Muscle layer of colon (tissue), 2 donors: ENCODE measurements around the gene VAMP3.

ENCODE experiments used
- H3K27ac ChIP-seq: one replicate; pipeline ENCODE4 v1.7.0; 2013; ENCODE audit warnings: low read depth, mild to moderate bottlenecking, low read length, moderate library complexity
- H3K27me3 ChIP-seq, 2 donors: one replicate each; pipeline ENCODE4 v1.7.0; 2013; ENCODE audit warnings: low read length in 2 of 2, mild to moderate bottlenecking in 2 of 2; ENCODE audit not compliant: insufficient read depth in 2 of 2, control insufficient read depth in 1 of 2
- H3K36me3 ChIP-seq: one replicate; pipeline ENCODE4 v1.7.0; 2013; ENCODE audit warnings: mild to moderate bottlenecking, low read length; ENCODE audit not compliant: insufficient read depth
- H3K4me1 ChIP-seq: one replicate; pipeline ENCODE4 v1.7.0; 2013; ENCODE audit warnings: mild to moderate bottlenecking, low read length; ENCODE audit not compliant: insufficient read depth
- H3K4me3 ChIP-seq, 2 donors: one replicate each; pipeline ENCODE4 v1.7.0; 2013; ENCODE audit warnings: low read length in 2 of 2, low read depth in 1 of 2, mild to moderate bottlenecking in 1 of 2, moderate library complexity in 1 of 2
- H3K9ac ChIP-seq: one replicate; pipeline ENCODE4 v1.7.0; 2013; ENCODE audit warnings: low read length
- H3K9me3 ChIP-seq: one replicate; pipeline ENCODE4 v1.7.0; 2013; ENCODE audit warnings: mild to moderate bottlenecking, low read length
- donor health status: abdominal sarcoma.
- donor health status: Adenocarcinoma of cecum.

Gene VAMP3

DNA sequence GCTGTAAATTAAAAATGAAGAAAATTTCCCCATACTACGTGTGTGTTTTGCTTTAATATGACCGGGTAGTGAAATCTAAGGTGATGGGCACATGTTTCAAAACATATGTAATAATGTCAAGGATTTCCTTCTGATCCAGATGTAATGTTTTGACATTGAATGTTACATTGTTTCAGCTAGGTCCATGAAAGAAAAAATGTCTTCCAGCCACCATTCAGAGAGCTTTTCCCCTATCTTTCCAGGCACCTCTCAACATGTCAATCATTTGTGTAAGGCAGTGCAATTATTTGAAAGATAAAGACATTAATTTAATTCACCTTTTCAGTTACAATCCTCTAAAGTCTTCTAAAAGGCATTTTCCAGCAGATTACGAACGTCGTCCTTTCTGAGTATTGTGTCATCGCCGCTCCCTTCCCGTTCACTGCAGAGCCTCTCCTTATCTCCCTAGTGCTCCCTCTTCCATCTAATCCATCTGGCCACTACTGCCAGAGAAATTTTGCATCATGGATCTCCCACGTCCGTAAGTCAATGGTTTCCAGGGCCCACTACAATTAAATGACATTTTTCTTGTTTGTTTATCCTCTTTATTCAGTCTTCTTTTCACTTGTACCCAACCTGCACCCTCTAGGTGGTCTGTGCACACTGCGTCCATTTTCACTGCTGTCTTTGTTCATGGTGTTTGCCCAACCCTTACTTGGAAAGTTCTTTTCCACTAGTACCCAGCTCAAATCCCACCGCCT is 1.3 kb upstream of the VAMP3 start:
- no peak overlapping the region for H3K4me3 ChIP-seq
- no peaks in the 10 kb centered on the region for H3K9me3 ChIP-seq
- no peaks in the 10 kb centered on the region for H3K27me3 ChIP-seq
- H3K36me3 ChIP-seq: peaks cover 19% of the 10 kb centered on the region
- H3K9ac ChIP-seq: no peak overlapping the region
- H3K27ac ChIP-seq: no peak overlapping the region
- H3K4me1 ChIP-seq: peaks cover 11% of the 10 kb centered on the region

DNA sequence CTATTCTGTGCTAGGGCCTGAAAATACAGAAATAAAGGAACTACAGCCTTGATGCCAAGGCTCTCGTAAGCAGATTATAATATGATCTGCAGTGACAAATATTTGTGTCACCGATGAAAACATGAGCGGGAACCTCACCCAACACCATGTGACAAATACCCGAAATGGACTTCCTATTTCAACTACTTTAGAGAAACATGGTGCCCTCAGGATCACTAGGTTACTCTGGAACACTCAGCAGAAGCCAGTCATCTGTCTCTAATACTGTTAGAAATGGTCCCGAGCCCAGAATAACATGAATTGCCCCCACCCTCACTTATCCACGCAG is 463 bp upstream of the VAMP3 start:
- Histone ChIP-seq H3K4me1 (peaks cover 11% of the 10 kb centered on the region), H3K27ac (peak overlapping the region; percentile 59), H3K4me3 (peak overlapping the region; percentile 34 to 92), H3K27me3 (no peaks in the 10 kb centered on the region), H3K9ac (no peak overlapping the region), H3K36me3 (peaks cover 21% of the 10 kb centered on the region), H3K9me3 (no peaks in the 10 kb centered on the region)

DNA sequence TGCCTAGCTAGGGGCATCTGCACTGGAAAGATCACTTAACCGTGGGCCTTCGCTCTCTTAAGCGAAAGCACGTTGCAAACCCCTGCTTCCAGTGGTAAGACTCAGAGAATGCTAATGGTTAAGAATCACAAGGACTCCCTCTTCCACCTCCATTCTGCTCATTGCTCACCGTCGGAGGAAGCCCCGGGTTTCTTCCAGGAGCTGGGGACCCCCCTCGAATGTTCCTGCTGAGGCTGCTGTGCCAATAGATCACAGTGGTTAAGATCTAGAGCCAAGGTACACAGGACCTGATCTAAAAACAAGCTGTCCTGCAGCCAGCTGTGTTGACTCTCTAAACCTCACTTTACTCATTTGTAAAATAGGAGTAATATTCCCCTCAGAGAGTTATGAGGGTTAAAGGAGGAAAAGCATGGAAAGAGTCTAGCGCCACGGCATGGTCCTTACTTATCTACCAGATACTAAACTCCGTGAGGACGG is 765 bp downstream of the VAMP3 start:
- H3K4me3 ChIP-seq: peak overlapping the region; percentile 34 to 92
- H3K27ac ChIP-seq: peak overlapping the region; percentile 59
- peaks cover 21% of the 10 kb centered on the region for H3K36me3 ChIP-seq
- H3K4me1 ChIP-seq: peaks cover 11% of the 10 kb centered on the region
- no peaks in the 10 kb centered on the region for H3K27me3 ChIP-seq
- H3K9me3 ChIP-seq: no peaks in the 10 kb centered on the region
- H3K9ac ChIP-seq: peak overlapping the region; percentile 56

DNA sequence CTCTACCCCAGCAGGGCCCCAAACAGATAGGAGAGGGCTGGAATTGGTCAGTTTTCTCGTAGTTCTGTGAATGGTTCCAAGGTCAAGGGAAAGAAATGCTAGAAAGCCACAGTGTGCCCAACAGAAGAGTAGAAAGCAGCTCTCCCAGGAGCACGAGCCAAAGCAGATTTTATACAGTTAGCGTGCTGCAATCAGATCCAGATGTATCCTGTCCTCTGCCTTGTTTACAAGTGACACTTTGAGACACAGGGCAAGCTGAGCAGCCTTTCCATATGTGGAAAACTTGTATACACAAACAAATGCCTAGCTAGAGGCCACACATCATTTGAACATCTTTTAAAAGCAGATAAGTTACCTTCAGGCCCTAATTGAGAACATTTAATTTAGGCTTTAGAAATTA is 6.5 kb downstream of the VAMP3 start:
- no peaks in the 10 kb centered on the region for H3K27me3 ChIP-seq
- no peak overlapping the region for H3K27ac ChIP-seq
- no peak overlapping the region for H3K9ac ChIP-seq
- peaks cover under 1% of the 10 kb centered on the region for H3K4me1 ChIP-seq
- H3K36me3 ChIP-seq: peaks cover 56% of the 10 kb centered on the region
- H3K9me3 ChIP-seq: no peaks in the 10 kb centered on the region
- H3K4me3 ChIP-seq: no peak overlapping the region

DNA sequence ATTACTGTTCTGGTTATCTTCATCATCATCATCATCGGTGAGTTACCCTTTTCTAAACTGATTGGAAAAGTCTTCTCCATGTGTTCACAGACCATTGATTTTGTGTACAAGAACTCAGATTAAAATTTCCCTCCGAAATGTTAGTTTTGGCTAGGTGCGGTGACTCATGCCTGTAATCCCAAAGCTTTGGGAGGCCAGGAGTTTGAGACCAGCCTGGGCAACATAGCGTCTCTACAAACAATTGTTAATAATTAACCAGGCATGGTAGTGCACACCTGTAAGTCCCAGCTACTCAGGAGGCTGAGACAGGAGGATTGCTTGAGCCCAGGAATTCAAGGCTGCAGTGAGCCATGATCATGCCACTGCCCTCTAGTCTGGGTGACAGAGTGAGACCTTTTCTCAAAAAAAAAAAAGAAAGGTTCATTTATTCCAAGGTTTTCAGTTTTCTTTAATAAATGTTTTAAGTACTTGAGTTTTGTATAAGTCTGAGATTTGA is 7.1 kb downstream of the VAMP3 start:
- Histone ChIP-seq H3K27ac (no peak overlapping the region), H3K27me3 (no peaks in the 10 kb centered on the region), H3K9me3 (no peaks in the 10 kb centered on the region), H3K36me3 (peaks cover 51% of the 10 kb centered on the region), H3K4me1 (peaks cover 6% of the 10 kb centered on the region), H3K4me3 (no peak overlapping the region), H3K9ac (no peak overlapping the region)

DNA sequence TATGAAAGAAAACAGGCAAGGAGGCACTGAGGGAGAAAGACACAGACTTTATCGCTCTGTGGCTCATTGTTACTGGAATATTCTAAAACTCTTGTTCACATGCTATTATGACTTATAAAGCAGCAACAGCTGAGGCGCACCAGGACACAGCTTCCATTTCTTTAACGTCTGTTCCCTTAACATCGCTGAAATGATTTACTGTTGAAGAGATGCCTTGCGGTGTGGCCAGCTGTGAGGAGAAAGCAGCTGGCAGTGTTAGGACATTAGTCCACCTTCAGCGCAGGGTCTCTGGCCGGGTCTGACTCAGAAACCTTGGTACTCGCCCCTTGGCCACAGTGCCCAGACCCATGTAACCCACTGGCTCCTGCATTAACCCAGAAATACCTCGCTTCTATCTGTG is 9.9 kb downstream of the VAMP3 start:
- H3K27me3 ChIP-seq: no peaks in the 10 kb centered on the region
- H3K36me3 ChIP-seq: peaks cover 44% of the 10 kb centered on the region
- H3K9ac ChIP-seq: no peak overlapping the region
- H3K27ac ChIP-seq: no peak overlapping the region
- H3K9me3 ChIP-seq: no peaks in the 10 kb centered on the region
- H3K4me3 ChIP-seq: no peak overlapping the region
- H3K4me1 ChIP-seq: peaks cover 18% of the 10 kb centered on the region

DNA sequence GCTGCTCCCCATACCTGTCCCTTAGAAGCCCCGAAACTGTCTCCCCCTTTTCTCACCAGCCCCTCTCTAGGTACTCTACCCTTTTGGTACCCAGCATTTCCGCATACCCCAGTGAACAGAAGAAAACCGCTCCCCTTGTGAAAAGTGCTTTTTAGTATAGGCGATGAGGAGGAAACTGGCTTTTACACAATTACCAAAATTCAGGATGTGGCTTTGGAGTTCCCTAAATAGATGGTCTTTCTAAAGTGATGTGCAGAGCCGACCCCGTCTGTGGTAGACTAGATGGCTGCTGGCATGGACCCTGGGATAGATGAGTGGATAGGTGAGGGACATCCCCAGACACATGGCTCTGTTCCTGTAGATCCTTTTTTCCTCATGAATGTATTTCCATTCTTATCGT is 10.4 kb downstream of the VAMP3 start:
- peaks cover 23% of the 10 kb centered on the region for H3K4me1 ChIP-seq

DNA sequence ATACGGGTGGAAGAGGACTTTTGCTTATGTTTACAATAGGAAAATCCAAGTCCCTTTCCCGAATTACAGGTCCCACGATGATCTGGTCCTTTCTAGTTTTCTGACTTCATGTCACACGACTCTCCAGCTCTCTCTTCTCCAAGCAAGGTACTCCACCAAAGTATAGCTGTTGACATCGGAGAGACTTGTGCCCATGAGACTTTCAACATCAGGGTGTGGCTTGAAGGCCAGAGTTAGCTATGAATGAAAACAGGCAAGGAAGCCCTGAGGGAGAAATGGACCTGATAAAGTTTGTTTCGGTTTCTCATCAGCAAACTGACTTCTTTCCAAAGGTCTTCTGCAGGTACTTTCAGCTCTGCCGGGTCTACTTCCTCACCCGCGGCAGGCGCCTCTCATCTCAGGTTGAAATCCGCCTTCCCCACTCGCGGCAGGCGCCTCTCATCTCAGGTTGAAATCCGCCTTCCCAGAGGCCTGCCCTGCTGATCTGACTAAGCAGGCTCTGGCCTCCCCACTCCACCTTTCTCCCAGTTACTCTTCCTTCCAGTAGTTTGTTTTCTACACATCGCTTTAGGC is 10.9 kb downstream of the VAMP3 start:
- Histone ChIP-seq H3K4me3 (no peak overlapping the region), H3K9ac (no peak overlapping the region)

More for the DNA sequence above, 10.4 kb downstream of the VAMP3 start:
- H3K27me3 ChIP-seq: no peaks in the 10 kb centered on the region
- H3K27ac ChIP-seq: no peak overlapping the region
- no peak overlapping the region for H3K9ac ChIP-seq
- H3K9me3 ChIP-seq: no peaks in the 10 kb centered on the region
- peaks cover 46% of the 10 kb centered on the region for H3K36me3 ChIP-seq
- H3K4me3 ChIP-seq: no peak overlapping the region

DNA sequence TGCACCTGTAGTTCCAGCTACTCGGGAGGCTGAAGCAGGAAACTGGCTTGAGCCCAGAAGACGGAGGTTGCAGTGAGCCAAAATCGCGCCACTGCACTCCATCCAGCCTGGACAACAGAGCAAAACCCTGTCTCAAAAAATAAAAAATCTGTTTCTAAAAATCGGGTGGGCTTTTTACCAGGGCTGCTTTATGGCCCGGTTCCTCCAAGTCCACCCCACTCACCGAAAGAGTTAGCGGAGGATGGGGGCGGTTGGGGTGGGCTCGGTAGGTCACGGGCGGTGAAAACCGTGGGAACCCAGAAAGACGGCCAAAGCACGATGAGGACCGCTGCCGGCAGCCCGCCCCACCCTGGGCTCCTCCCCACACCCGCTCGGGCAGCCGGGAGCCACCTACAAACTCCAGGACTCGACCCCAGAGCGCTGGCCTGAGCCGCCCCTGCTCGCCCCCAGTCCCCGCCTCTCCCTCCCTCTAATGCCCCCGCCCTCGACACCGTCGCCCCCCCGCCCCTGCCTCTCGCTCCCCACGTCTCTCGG is 12.1 kb downstream of the VAMP3 start:
- peaks cover 40% of the 10 kb centered on the region for H3K4me1 ChIP-seq
- H3K27ac ChIP-seq: peak overlapping the region; percentile 71
- no peaks in the 10 kb centered on the region for H3K9me3 ChIP-seq
- peak overlapping the region; percentile 12 to 61 for H3K4me3 ChIP-seq
- no peak overlapping the region for H3K9ac ChIP-seq
- H3K27me3 ChIP-seq: no peaks in the 10 kb centered on the region
- H3K36me3 ChIP-seq: peaks cover 42% of the 10 kb centered on the region

More for the DNA sequence above, 10.9 kb downstream of the VAMP3 start:
- Histone ChIP-seq H3K9me3 (no peaks in the 10 kb centered on the region), H3K27ac (no peak overlapping the region), H3K36me3 (peaks cover 49% of the 10 kb centered on the region), H3K4me1 (peaks cover 28% of the 10 kb centered on the region), H3K27me3 (no peaks in the 10 kb centered on the region)

DNA sequence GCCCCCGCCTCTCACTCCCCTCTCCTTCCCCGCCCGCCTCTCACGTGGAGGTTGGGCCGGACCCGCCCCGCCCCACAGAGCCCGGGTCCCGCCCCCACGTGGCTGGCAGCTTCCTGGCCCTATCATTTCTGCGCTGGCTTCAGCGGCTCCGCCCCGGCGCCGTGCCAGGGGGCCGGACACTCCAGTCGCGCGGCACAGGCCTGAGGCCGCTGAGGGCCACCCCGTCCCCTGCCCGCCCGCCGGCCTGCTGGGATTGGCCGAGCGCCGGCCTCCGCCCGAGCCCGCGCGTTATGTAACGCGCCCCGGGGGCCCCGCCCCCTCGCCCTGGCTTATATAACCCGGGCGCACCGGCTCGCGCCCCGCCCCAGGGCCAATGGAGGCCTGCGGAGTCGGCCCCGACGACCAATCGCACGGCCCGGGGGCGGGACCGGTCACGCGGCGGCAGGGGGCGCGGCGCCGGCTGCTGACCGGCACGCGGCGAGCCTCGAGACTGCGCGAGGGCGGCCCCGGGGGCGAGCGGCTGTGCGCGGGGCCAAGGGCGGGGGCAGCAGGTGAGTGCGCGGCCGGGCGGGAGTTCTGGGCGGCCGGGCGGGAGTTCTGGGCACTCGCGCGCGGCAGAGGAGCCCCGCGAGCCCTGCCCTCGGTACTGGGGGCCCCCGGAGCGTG is 12.9 kb downstream of the VAMP3 start, which contains the start of gene PER3:
TSS of gene PER3 (plus strand) at position 466 of the 666 bp plus-strand sequence. CDS start 587 bp downstream, outside the sequence.
- peak within 1 kb of the TSS; percentile 59 to 75 for H3K4me3 ChIP-seq
- H3K36me3 ChIP-seq: peaks cover 48% of the 10 kb centered on the region
- peak within 1 kb of the TSS; percentile 85 for H3K27ac ChIP-seq
- H3K9ac ChIP-seq: peak within 1 kb of the TSS; percentile 45
- H3K27me3 ChIP-seq: no peaks in the 10 kb centered on the region
- H3K4me1 ChIP-seq: peaks cover 45% of the 10 kb centered on the region
- no peaks in the 10 kb centered on the region for H3K9me3 ChIP-seq

DNA sequence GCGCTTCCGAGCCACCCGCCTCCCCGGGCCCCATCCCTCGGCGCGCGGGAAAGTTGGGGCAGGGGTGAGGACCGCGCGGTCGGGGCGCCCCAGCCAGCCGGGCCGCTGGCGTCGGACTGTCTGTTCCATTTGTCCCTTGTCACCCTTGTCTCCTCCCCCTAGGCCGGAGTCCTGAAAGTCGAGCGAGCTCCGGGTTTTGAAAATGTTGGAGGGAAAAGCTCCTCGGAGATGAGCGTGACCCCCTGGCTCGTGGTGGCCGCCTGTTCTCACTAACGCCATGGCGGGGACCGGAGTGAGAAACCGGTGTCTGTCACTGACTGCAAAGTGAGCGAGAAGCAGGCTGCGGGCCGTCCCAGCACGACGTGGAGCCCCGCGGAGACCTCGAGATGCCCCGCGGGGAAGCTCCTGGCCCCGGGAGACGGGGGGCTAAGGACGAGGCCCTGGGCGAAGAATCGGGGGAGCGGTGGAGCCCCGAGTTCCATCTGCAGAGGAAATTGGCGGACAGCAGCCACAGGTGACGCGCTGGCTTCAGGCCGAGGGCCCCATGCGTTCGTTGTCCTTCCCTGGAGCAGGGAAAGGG is 13.5 kb downstream of the VAMP3 start:
- no peaks in the 10 kb centered on the region for H3K9me3 ChIP-seq
- H3K9ac ChIP-seq: peak overlapping the region; percentile 45
- H3K27me3 ChIP-seq: no peaks in the 10 kb centered on the region
- peaks cover 51% of the 10 kb centered on the region for H3K36me3 ChIP-seq
- H3K4me1 ChIP-seq: peaks cover 49% of the 10 kb centered on the region
- H3K4me3 ChIP-seq: peak overlapping the region; percentile 59 to 75
- H3K27ac ChIP-seq: peak overlapping the region; percentile 85
